Activated T-helper 2 cell treated with anti-CD3 and anti-CD28 coated beads, Interferon-gamma antibody, Interleukin-2, Interleukin-4, amounts not matched to agents 10 μg/mL and 5 μg/mL and 100 μg/mL, durations not matched to agents 14 hours and 24 hours and 36 hours (primary cell): ENCODE results near the gene HVCN1. TPM values are rescaled to one million over a fixed set of nuclear protein-coding genes. Genes with fewer than 3 reads are reported as not detected.

Source experiments
- DNase-seq: peaks from one replicate; pipeline ENCODE4 v3.0.0; 2021; ENCODE audit warnings: low spot score
- H3K27ac Mint-ChIP-seq: one replicate; pipeline ENCODE4 v1.8.0; 2021; ENCODE audit warnings: mixed read lengths
- H3K27me3 Mint-ChIP-seq: one replicate; pipeline ENCODE4 v1.8.0; 2021; ENCODE audit warnings: low read depth, mixed read lengths
- H3K36me3 Mint-ChIP-seq: one replicate; pipeline ENCODE4 v1.8.0; 2021; ENCODE audit warnings: low read depth, mixed read lengths
- H3K4me1 Mint-ChIP-seq: one replicate; pipeline ENCODE4 v1.8.0; 2021; ENCODE audit warnings: low read depth, mixed read lengths
- H3K4me3 Mint-ChIP-seq: one replicate; pipeline ENCODE4 v1.8.0; 2021; ENCODE audit warnings: low read depth, mild to moderate bottlenecking, moderate library complexity, mixed read lengths
- H3K9me3 Mint-ChIP-seq: one replicate; pipeline ENCODE4 v1.8.0; 2021; ENCODE audit warnings: mixed read lengths
- intact Hi-C: fragments of 100-400 bp; cut with micrococcal nuclease; formaldehyde crosslinking; loops from one replicate; pipeline ENCODE4 v1.15.1; 2023
- total RNA-seq: library from RNA; stranded (reverse); gene quantifications from 2 replicates; pipeline ENCODE4 v1.2.3, GENCODE V29; 2022

The HVCN1 gene
- total RNA-seq, 1 donor from 2014 or later, result 9.7 TPM

DNA sequence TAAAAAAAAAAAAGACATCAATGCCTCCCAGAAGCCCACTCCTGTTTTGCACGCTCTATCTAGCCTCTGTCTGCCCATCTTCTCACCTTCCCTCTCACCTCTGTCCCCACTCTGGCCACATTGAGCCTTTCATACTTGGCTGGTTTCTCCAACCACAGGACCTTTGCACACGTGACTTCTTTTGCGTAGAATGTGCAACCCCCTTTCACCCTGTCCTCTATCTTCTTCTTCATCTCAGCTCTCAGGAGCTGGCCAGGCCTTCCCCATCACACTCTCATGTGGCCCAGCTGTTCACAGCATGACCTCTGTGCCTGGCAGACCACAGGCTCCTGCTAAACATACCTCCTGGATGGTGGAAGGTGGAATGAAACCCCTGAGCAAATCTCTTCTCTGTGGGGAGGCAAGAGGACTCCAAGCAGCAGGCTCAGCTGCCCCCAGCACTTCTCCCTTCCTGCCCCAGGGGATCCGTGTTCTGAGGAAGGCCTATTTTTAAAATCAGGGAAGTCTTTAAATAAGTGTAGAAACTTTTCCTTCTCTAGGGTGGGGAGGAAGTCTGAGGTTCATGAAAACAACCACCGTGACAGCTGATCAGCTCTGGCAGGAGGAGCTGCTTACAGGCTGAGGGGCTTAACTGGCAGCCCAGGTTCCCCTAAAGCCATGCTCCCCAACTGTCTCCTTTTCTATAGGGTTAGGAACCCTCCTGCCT, 11.6 kb downstream of the HVCN1 start:
- H3K27me3 Mint-ChIP-seq, result no peaks in the 10 kb centered on the region
- no peak for DNase-seq

GRCh38 chr12:110676171-110676570, 12.7 kb downstream of the HVCN1 start:
- no peak overlapping the region for H3K27ac Mint-ChIP-seq
- peaks cover 9% of the 10 kb centered on the region for H3K9me3 Mint-ChIP-seq
- DNase-seq, result no peak
- H3K4me1 Mint-ChIP-seq, result peaks cover 28% of the 10 kb centered on the region
- H3K4me3 Mint-ChIP-seq, result no peak overlapping the region
- peaks cover 37% of the 10 kb centered on the region for H3K36me3 Mint-ChIP-seq
- no peaks in the 10 kb centered on the region for H3K27me3 Mint-ChIP-seq
- intact Hi-C loops, result no loop called here

More for the DNA sequence above, 11.6 kb downstream of the HVCN1 start:
- intact Hi-C loops, result no loop called here
- H3K4me1 Mint-ChIP-seq, result peaks cover 28% of the 10 kb centered on the region
- H3K36me3 Mint-ChIP-seq, result peaks cover 34% of the 10 kb centered on the region
- H3K9me3 Mint-ChIP-seq, result peaks cover 9% of the 10 kb centered on the region
- peak overlapping the region; percentile 21 for H3K27ac Mint-ChIP-seq
- no peak overlapping the region for H3K4me3 Mint-ChIP-seq

DNA sequence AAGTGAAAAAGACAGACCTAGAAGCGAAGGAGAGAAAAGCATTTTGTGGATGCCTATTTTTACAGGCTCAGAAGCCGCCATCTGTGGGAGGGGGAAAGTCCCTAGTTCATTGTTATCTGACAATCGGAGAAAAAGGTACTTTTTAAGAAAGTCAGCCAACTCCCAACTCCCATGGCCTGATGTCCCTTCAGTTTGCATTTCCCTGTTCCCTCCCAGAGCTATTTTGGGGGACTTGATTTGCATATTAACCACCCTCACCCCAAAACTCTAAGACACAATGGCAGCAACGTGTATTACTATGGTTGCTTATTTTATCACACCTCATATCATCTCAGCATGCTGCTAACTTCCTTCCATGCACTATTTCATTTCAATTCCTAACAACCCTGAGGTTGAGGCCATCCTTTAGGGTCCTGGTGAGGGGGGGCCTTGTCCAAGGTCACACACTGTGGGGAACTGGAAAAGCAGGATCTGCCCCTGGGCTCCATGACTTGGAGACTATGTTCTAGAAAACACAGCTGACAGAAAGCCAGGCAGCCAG, 18.7 kb downstream of the HVCN1 start:
- Mint-ChIP-seq H3K36me3 (peaks cover 61% of the 10 kb centered on the region), H3K27ac (peak overlapping the region; percentile 82), H3K4me3 (peak overlapping the region; percentile 32), H3K4me1 (peaks cover 43% of the 10 kb centered on the region), H3K9me3 (peaks cover 20% of the 10 kb centered on the region), H3K27me3 (no peaks in the 10 kb centered on the region)
- no peak for DNase-seq
- intact Hi-C loops, result loop anchor here (1.0 kb wide), 1 partner anchor 19 kb away; the partner anchor contains the start of gene HVCN1

DNA sequence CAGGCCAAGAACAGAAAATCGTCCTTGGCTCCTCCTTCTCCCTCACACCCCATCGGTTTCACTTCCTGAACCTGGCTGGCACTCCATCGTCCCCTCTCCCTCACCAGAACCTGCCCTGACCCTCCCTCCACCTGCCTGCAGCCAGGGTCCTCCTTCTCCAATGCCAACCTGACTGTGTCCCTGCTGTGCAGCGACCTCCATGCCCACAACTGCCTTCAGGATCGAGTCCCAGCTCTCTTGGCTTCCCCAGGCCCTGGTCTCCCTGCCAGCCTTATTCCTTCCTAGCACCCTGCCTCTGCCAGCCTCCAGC, 19.8 kb downstream of the HVCN1 start:
- Mint-ChIP-seq H3K36me3 (peaks cover 66% of the 10 kb centered on the region), H3K4me3 (no peak overlapping the region), H3K27ac (peak overlapping the region; percentile 3), H3K27me3 (no peaks in the 10 kb centered on the region), H3K9me3 (peaks cover 24% of the 10 kb centered on the region), H3K4me1 (peaks cover 38% of the 10 kb centered on the region)
- no peak for DNase-seq
- intact Hi-C loops, result no loop called here

- H3K36me3 Mint-ChIP-seq, result peaks cover 63% of the 10 kb centered on the region
- no peak overlapping the region for H3K4me3 Mint-ChIP-seq
- H3K27ac Mint-ChIP-seq, result peak overlapping the region; percentile 3
- H3K4me1 Mint-ChIP-seq, result peaks cover 33% of the 10 kb centered on the region
- no peak for DNase-seq
- intact Hi-C loops, result no loop called here
- H3K9me3 Mint-ChIP-seq, result peaks cover 24% of the 10 kb centered on the region
- H3K27me3 Mint-ChIP-seq, result no peaks in the 10 kb centered on the region
Measured at GRCh38 chr12:110668480-110669192, 20.3 kb downstream of the HVCN1 start.

DNA sequence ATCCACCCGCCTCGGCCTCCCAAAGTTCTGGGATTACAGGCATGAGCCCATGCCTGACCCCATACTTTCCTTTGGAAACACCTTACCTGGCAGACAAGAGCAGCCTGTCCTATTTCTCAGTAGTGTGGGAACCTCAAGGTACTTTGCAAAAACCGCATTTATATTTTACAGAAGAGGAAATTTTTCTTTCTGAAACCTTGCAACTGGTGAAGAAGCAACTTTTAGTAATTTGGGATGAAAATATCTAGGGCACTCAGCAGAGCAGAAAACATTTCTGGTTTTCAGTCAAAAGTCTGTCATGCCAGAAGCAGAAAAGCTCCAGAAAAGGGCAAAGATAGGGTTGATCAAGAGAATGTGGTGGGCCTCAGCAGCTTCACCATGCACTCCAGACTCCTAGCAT, 21.2 kb downstream of the HVCN1 start:
- H3K36me3 Mint-ChIP-seq, result peaks cover 61% of the 10 kb centered on the region
- peaks cover 27% of the 10 kb centered on the region for H3K4me1 Mint-ChIP-seq
- no peaks in the 10 kb centered on the region for H3K27me3 Mint-ChIP-seq
- peaks cover 27% of the 10 kb centered on the region for H3K9me3 Mint-ChIP-seq
- H3K27ac Mint-ChIP-seq, result no peak overlapping the region
- no peak for DNase-seq
- H3K4me3 Mint-ChIP-seq, result no peak overlapping the region
- intact Hi-C loops, result no loop called here

DNA sequence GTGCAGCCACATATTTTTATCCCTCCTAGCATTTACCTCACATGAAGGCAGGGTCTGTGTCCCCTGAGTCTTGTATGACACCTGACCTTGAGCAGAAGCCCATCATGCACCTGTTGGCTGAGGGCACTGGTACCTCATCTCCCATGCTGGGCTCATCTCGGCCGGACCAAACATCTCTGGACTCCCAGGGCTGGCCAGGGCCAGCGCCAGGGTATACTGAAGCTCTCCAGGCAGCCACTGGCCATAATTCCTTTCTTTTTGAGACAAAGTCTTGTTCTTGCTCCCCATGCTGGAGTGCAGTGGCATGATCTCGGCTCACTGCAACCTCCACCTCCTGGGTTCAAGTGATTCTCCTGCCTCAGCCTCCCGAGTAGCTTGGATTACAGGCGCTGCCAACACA, 22.0 kb downstream of the HVCN1 start:
- Mint-ChIP-seq H3K4me1 (peaks cover 29% of the 10 kb centered on the region), H3K27me3 (no peaks in the 10 kb centered on the region), H3K9me3 (peaks cover 27% of the 10 kb centered on the region), H3K36me3 (peaks cover 64% of the 10 kb centered on the region), H3K4me3 (no peak overlapping the region), H3K27ac (no peak overlapping the region)
- intact Hi-C loops, result no loop called here
- no peak for DNase-seq

- Mint-ChIP-seq H3K9me3 (peaks cover 23% of the 10 kb centered on the region), H3K4me1 (peaks cover 16% of the 10 kb centered on the region), H3K36me3 (peaks cover 43% of the 10 kb centered on the region), H3K4me3 (peak overlapping the region; percentile 71), H3K27me3 (no peaks in the 10 kb centered on the region), H3K27ac (peak overlapping the region; percentile 92)
- peak; percentile 31 for DNase-seq
- intact Hi-C loops, result no loop called here
Measured at GRCh38 chr12:110661337-110661972, 27.5 kb downstream of the HVCN1 start.

DNA sequence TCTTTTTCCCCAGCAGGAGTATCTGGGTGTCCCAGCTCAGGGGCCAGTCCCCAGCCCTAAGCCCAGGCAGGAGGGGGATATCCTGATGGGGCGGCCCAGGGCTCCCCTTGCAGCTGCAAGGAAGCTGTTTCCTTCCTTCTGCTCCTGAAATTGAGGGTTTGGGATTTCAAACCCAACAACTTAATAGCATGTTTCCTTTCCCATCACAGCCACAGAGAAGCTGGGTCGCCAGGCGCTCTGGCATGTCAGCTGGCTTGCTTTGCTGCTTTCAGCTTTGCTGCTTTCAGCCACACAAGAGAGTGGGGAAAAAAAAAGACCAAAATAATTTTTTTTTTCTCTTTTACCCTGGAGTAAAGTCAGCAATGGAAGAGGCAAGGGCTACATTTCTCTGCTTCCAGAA, 30.0 kb downstream of the HVCN1 start:
- H3K9me3 Mint-ChIP-seq, result peaks cover 3% of the 10 kb centered on the region
- H3K4me1 Mint-ChIP-seq, result peaks cover 16% of the 10 kb centered on the region
- H3K4me3 Mint-ChIP-seq, result no peak overlapping the region
- H3K27me3 Mint-ChIP-seq, result no peaks in the 10 kb centered on the region
- intact Hi-C loops, result no loop called here
- peaks cover 27% of the 10 kb centered on the region for H3K36me3 Mint-ChIP-seq
- no peak overlapping the region for H3K27ac Mint-ChIP-seq
- DNase-seq, result no peak

DNA sequence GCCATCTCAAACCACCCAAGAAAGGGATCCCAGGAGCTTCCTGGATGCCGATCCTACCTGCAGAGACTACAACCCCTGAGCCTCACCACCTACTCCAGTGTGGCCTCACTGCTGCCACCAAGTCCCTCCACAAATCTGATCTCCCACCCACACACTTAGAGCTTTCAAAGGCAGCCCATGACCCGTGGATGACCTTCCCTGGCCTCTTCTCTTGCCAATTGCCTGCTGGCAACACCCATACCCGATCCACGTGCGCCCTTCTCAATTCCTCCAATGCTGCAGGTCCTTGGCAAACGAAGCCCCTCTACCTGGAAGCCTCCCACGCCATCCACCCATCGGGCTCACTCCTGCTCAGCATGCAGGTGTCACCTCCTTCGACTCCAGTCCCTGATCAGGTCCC, 30.7 kb downstream of the HVCN1 start:
- H3K4me3 Mint-ChIP-seq, result no peak overlapping the region
- no peak overlapping the region for H3K27ac Mint-ChIP-seq
- no peak for DNase-seq
- peaks cover 3% of the 10 kb centered on the region for H3K9me3 Mint-ChIP-seq
- peaks cover 16% of the 10 kb centered on the region for H3K4me1 Mint-ChIP-seq
- intact Hi-C loops, result no loop called here
- H3K27me3 Mint-ChIP-seq, result no peaks in the 10 kb centered on the region
- peaks cover 27% of the 10 kb centered on the region for H3K36me3 Mint-ChIP-seq

DNA sequence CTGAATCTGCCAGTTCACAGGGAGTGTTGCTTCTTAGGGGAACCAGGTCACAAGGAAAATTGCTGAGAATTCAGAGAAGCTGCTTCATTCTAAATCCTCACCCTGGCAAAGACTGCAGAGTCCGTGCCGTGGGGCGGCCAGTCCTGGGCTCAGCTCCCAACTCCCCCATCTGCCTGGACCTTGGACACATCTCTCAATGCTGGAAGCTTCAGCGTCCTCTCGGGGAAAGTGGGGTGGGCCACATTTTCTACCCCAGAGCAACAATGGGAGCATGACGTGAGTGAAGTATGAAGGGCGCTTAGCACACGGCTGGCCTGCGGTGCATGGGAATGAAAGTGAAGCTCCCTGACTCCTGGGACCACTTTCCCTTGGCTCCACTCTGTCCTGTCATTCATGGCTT, 31.2 kb downstream of the HVCN1 start:
- no peak for DNase-seq
- Mint-ChIP-seq H3K27ac (no peak overlapping the region), H3K4me3 (no peak overlapping the region), H3K9me3 (peaks cover under 1% of the 10 kb centered on the region), H3K27me3 (no peaks in the 10 kb centered on the region), H3K36me3 (peaks cover 26% of the 10 kb centered on the region), H3K4me1 (peaks cover 16% of the 10 kb centered on the region)
- intact Hi-C loops, result no loop called here

GRCh38 chr12:110656071-110656655, 32.8 kb downstream of the HVCN1 start:
- intact Hi-C loops, result no loop called here
- no peak for DNase-seq
- Mint-ChIP-seq H3K4me1 (peaks cover 6% of the 10 kb centered on the region), H3K36me3 (peaks cover 18% of the 10 kb centered on the region), H3K27ac (no peak overlapping the region), H3K27me3 (no peaks in the 10 kb centered on the region), H3K4me3 (no peak overlapping the region), H3K9me3 (no peaks in the 10 kb centered on the region)
